Kidney tubule cell (primary cell): ENCODE results near the gene DMD.
A peak's percentile ranks its signal among the peaks of the same experiment; 100 is the strongest.
"Not testable (repeated sequence)": the region's sequence is repeated elsewhere in the genome, so short reads cannot be mapped to it uniquely, and the experiment has no call there.

Source experiments
- DNase-seq: peaks from one replicate; pipeline ENCODE4 v3.0.0-alpha.2; 2018; ENCODE audit warnings: low spot score

The DMD gene

DNA sequence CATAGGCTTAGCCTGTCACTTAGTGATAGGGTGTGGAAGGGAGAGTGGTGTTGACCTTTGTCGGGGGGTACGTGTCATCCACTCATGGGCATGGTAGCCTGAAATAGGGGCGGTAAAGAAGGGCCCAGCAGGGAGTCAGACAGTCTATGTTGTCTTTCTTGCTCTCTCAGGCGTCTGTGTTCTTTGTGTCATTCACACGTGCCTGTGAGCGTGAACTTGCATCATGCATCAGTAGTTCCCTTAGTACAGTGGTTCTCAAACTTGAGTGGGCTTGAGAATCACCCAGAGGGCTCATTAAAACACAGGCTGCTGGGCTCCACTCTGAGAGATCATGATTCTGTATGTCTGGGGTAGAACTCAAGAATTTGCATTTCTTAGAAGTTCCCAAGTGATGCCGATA is 1688.6 kb downstream of the DMD start:
- DNase-seq = no peak

DNA sequence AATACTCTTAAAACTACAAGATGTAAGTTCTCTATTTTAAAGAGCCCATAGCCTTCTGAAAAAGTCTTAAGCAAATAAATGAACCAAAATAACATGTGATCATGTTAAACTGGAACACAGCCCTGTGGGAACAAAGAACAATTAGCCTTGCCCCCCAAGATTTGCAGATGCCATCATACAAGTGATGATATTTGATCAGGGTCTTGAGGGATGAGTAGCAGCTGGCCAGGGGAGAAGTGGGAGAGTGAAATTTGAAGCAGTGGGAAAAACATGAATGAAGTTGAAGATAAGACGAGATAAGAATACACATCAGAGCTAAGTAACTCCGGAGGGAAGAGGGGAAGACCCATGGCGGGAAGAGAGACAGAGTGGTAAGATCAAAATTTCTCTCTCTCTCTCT is 1689.4 kb downstream of the DMD start:
- no peak for DNase-seq

DNA sequence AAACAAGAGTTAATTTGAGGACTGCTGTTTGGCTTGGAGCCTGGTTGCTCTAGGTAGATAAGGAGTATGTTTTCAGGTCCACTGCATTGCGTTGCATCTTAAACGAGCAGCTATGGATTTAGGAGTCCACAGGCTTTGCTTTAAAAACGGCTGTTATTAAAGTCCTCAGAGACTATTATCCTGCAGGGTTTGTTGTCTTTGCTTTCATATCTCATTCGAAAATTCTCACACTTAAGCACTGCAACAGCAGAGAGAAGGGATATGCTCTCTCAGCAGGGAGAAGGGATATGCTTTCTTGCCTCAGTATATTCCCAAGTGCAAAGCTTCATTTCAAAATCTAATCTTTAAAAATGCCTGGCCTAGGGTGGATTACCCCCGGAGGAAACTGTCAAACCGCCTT is 1694.8 kb downstream of the DMD start:
- no peak for DNase-seq

DNA sequence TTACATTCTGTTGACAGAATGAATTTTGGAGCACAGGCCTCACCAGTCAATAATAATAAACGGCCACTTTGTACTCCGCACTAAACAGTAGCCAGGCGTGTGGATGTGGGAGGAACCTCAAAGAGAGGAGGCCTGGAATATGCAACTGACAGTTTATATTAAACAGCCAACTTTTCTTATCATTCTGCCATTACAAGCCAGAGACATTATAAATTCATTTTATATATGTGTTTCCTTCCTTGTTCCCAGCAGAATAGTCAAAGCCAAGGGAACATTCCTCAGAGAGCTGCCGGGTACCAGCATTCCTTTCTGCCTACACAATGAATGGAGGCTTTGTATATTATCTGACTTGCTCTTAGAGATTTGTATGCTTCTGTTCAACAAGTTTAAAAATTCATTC is 1703.0 kb downstream of the DMD start:
- peak; percentile 50 for DNase-seq

DNA sequence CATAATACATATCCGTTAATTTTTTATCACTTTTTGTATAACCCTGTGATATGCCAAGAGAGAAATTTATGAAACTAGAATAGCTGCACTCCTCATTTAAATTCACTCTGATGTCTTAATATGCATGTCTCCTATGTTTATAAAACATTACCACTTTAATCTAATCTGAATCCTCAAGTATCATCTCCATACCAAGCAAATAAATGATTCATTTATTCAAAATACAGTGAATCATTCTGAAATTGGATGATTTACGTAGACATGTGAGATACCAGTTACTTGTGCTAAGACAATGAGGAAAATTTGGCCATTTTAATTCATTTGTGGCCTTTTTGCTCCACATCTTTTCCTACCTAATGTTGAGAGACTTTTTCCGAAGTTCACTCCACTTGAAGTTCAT is 1704.4 kb downstream of the DMD start:
- DNase-seq = no peak

DNA sequence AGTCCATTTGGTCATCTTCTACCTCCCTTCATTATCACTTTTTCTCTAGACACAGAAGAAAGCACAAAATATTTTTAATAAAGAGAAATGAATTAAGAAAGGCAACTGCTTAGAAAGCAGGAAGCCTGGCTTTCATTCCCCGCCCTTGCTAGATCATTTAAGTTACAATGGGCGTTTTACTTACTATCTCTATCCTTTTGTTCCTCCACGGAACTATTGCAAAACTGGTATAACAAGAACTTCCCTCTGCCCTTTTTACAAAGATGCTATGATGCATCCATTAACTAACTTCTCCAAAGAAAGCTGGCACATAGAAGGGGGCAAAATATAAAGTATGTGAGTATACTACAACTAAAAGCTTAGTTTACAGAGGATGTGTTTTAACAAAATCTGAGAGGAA is 1705.0 kb downstream of the DMD start:
- no peak for DNase-seq

DNA sequence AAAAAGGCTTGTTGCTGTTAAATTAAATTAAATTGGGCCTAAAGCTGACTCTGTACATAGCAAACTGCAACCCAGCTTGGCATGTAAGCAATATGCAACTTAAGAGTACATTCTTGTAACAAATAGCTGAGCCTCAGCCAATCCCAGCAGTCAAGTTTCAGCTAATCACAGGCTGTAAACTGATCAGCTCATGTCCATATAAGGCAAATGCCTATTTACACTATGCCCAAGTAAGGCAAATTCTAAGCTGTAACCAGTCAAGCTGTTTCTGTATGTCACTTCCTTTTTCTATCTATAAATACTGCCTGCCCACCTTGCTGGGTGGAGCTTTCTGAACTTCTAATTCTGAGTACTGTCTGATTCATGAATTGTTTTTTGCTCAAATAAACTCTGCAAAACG is 1710.4 kb downstream of the DMD start:
- DNase-seq = no peak

DNA sequence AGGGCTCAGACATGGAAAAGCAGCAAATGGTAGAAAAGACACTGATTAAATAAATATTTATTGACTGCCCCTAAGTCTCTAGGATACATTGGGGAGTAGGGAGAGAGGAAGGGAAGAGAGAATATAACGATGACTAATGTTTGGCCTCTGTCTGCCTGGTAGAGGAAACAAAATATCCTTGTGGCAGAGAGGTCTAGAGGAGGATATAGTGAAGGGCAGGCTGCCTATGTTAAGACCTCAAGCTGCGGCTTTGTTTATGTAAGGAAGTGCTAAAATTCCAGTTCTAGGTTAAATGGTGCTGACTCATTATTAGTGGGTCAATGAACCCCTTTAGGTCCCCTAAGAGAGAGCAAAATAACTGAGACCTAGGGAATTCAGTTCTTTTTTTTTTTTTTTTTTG is 1712.2 kb downstream of the DMD start:
- DNase-seq = peak; percentile 66

DNA sequence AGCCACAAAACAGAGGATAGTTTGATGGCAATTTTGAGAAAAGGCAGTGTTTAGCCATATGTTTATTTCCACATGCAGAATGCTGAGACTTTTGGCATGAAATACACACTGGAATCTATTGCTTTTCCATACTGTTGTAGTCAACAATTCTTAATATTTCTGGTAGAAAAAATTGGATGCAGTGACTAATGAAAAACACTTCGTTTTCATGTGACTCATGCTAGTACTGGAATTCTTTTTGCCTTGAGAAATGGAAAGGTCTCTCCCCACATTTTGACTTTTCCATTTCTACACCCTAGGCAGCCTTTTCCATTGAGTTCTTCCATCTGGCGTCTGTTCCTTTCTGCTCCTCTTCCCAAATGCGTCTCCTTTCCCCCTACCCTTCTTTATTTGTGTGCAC is 1714.3 kb downstream of the DMD start:
- DNase-seq = no peak

DNA sequence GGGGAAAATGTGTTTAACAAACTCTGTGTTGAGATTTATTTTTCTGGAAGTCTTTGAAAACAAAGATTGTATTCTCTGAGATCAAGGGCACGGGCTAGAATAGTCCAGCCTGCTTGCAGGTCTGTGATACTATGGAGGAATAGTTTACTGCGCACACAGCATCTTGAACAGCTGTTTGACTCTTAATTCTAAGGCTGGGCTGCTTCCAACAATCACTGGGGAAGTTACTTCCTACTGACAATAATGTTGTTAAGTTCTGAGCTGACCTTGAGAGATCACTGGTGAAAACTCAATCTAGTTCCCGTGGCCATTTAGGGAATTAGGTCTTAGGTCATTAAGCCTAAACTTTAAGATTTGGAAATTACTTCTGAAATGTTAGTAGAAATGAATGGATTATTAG is 1723.4 kb downstream of the DMD start:
- no peak for DNase-seq

DNA sequence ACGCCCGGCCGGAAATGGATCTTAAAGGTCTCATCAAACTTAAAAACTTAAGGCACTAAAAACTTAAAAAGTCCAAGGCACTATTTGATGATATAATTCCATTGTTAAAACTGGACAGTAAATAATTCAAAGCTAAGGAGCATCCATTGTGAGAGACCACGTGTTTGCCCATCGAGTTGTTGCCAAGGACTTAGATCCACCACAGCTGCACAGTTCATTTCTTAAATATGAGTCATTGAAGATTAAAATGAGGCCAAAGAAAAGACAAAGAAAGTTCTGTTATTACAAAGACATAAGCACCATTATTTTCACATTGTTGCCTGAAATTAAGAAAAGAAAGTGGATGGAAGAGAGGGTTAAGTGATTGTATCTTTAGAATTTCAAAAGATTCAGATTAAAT is 1728.0 kb downstream of the DMD start:
- peak; percentile 9 for DNase-seq

DNA sequence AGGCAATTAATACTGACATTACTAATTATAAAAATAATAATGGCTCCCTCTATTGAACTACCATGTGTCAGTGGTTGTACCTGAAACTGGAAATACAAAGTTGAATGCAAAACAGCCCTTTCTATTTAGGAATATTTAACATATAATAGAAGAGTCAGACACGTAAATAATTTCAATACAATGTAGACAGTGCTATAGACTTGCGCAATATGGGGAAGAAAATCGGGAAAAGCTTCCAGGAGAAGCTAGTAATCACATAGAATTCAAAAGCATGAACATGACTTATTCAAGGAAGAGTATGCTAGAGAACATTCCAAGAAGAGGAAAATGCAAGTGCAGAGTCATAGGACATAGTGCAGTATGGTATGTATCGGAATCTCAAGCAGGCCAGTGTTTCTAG is 1730.7 kb downstream of the DMD start:
- no peak for DNase-seq

DNA sequence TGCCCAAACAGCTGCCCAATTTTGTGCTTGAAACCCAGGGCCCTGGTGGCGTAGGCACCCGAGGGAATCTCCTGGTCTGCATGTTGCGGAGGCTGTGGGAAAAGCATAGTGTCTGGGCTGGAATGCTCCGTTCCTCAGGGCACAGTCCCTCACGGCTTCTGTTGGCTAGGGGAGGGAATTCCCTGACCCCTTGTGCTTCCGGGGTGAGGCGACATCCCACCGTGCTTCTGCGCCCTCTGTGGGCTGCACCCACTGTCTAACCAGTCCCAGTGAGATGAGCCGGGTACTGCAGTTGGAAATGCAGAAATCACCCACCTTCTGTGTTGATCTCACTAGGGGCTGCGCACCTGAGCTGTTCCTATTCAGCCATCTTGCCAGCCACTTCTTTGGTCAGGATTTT is 1740.1 kb downstream of the DMD start:
- no peak for DNase-seq

DNA sequence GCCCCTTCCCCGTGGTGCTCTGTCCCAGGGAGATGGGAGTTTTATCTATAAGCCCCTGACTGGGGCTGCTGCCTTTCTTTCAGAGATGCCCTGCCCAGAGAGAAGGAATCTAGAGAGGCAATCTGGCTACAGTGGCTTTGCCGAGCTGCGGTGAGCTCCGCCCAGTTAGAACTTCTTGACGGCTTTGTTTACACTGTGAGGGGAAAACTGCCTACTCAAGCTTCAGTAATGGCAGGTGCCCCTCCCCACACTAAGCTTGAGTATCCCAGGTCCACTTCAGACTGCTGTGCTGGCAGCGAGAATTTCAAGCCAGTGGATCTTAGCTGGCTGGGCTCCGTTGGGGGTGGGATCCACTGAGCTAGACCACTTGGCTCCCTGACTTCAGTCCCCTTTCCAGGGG is 1740.6 kb downstream of the DMD start:
- not testable (repeated sequence) for DNase-seq

DNA sequence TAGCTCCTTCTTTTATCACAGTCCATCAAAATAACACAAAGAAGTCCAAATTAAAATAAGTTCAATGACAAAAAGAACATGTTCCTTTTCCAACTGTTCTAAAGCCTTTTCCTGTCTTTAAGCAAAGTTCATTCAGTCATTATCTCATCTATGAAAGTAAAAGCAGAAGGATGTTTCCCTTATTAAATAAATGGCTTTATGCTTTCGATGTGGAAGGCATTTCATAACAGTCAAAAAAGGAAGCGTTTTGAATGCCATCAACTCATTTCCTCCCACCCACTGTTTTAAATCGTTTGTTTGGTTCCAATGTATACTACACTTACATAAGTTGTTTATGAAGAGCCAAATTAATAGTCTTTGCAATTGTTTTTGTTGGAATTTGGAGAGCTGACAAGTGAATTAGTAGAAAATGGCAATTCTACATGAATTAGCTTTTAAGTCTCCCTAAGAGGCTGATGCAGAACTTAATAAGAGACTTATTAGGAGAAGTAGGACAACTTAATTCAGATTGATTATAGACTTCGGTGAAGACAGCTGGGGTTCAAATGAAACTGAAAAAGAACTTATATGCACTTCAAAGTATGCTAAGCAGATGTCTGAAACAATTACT is 1746.9 kb downstream of the DMD start:
- DNase-seq = no peak

DNA sequence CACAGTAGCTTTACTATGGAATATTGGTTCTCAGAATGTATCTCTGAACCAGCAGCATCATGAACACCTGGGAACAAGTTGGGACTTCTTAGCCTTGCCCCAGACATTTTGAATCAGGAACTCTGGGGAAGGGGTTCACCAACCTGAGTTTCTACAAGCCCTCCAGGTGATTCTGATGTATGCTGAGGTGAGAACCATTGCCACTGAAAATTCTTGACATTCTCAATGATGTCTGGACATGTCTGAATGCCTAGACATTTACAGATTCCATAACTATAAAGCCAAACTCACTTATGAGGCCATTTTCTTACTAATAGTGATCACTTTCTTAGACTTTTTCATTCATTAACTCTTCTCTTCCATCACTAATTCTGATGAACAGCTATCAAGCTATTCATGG is 1750.1 kb downstream of the DMD start:
- no peak for DNase-seq

DNA sequence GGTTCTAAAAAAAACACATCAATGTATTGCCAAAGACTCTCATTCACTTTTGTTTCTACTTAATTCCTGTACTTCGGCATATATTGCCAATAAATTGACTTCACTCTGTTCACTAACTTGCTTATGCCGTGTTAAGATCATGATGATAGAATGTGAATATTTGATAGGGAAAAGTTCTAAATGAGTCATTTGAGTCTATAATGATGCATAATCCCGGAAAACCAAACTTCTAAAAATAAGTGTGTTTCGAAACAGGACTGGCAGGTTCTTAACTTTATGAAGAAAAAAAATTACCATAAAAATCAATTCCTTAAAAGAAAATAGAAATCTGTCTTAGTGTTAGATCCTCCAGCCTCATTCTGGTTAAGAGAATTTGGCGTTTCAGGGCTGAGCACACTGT is 1752.0 kb downstream of the DMD start:
- DNase-seq = no peak

DNA sequence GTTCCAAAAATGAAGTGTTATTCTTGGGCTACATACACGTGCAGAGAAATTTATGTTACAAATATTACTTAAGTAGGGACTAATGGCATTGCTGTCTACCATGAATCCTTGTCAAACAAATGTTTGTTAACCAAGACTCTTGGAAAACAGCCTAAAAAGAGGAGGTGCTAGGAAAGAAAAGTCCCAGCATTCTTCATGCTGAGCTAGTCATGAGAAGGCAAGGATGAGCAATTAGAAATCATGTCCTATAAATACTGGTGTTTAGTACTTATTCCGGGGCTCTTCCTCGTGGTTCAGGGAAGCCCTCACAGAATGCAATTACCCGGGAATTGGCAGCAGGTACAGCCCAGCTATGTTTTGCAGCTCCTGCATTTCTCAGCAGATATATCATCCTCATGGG is 1761.4 kb downstream of the DMD start:
- DNase-seq = peak; percentile 2

DNA sequence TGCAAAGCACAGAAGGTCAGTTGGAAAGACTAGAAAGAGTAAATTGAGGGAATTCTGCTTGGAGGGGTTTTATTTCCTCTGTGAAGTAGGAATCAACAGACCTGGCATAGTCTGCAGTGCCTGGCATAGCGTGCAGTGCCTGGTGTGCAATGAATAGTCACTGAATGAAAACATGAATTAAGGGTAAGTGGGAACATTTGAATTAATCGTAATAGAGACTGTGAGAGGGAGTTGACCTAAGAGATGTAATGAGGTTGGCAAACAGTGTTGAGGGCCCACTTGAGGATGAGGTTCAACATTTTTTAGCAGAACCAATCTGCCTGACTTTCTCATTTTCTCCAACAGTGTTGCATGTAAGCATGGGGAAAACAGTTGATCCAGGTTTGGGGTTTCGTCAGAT is 1762.3 kb downstream of the DMD start:
- DNase-seq = no peak

DNA sequence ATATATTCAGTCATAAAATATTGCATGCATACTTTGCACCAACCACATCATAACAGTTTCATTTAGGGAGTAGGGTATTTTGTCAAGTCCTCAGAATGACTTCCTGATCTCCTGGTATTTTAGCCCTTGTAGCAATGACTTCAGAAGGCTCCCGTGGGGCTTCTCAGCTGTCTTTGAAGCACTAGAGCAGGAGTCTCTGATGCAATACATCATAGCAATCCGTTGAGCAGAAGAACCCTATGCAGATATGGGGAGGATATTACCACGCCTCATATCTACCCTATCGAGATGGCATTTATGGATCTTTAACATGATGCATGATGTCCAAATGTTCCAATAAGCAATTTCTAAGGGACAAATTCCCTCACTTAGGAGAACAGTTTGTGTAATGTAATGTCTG is 1765.8 kb downstream of the DMD start:
- no peak for DNase-seq

DNA sequence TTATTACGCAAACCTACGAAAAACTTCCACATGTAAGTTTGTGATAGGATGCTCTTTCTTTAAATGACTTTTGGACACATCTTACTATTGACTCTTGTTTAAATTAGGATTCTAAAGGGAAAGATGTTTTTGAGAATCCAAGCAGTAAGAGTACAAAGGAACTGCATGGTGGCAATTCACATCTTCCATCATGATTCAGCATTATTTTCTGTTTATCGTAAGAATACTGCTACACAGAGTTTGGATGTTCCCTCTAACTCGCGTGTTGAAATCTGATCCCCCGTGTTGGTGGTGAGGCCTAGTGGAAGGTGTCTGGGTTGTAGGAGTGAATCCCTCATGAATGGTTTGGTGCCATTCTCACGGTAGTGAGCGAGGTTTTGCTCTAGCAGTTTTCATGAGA is 1767.7 kb downstream of the DMD start:
- no peak for DNase-seq

DNA sequence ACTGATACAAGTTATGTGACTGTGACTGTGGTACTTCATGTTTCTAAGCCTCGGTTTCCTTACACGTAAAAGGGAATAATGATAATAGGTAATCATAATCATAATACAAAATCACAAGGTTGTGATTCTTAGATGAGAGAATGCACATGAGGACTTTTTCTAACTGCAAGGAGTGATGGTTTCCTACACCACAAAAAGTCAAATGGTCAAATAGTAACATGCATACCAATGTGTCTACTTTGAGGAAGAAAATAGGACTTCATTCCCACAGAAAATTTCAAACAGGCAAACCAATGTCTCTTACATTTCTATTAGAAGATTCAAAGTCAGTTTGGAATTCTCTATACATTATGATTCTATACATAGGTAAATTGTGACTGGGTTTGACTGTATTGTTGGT is 1770.8 kb downstream of the DMD start:
- DNase-seq = no peak

DNA sequence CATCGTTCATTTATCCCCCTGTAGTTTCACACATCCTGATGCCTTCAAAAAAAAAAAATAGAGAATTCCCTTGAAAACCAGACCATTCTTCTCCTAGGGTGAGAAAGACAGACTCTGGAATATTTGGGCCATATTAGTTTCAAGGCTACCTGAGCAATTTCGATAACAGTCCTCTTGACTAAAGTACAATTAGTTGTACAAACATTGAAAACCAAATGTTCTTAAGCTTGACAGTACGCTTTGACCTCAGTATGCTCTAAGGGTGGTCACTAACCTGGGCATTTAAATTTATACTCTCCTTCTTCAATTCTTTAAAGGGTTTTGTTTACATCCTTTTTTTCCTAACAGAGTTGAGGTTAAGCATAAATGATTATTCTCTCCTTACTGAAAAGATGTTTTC is 1774.9 kb downstream of the DMD start:
- no peak for DNase-seq

DNA sequence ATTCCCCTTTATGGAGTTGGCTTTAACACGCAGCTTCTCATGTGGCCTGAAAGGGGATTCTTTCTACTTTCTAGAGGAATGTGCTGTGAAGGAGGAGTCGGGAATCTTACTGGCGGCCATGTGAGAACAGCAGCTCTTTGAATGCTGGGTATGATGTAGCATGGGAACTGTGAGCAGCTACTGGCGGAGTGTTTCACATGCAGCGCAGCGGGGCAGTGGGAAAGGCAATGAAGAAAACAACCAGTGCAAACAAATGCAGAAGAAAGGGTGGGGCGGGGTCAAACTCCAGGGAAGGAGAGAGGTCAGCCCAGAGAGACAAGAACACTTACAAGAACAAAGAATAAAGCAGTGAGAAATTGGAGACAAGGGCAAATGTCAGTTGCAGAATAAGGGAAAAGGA is 1775.8 kb downstream of the DMD start:
- DNase-seq = no peak

DNA sequence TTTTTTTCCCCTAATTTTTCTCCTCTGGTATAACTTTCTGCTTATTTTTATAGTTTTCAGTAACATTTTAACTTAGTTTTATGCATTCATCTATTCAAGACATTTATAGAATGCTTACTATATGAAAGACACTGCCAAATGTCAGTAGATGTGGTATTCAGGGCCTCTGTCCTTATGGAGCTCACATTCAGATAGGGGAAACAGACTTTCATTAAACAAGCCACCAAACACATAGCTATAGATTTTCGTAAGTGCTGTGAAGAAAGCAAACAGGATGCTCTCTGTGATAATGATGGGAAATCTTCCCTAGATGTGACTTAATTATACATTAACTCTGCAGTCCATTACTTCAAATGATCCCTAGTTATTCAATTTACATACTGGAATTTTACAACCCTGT is 1777.5 kb downstream of the DMD start:
- DNase-seq = no peak
